Measurements from ENCODE around the gene PSMB11.
"Not testable (repeated sequence)": the region's sequence is repeated elsewhere in the genome, so short reads cannot be mapped to it uniquely, and the experiment has no call there.

The PSMB11 gene, protein sequence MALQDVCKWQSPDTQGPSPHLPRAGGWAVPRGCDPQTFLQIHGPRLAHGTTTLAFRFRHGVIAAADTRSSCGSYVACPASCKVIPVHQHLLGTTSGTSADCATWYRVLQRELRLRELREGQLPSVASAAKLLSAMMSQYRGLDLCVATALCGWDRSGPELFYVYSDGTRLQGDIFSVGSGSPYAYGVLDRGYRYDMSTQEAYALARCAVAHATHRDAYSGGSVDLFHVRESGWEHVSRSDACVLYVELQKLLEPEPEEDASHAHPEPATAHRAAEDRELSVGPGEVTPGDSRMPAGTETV

GRCh38 chr14:23042162-23042965, at the start of gene PSMB11:
Gene PSMB11, plus strand, starts transcription at chr14:23042212. Its CDS starts 14 bp downstream, at chr14:23042226.
- no peak for DNase-seq

- DNase-seq, result no peak
These were observed 48.5 kb upstream of the PSMB11 start for GRCh38 chr14:22993517-22993916.

DNA sequence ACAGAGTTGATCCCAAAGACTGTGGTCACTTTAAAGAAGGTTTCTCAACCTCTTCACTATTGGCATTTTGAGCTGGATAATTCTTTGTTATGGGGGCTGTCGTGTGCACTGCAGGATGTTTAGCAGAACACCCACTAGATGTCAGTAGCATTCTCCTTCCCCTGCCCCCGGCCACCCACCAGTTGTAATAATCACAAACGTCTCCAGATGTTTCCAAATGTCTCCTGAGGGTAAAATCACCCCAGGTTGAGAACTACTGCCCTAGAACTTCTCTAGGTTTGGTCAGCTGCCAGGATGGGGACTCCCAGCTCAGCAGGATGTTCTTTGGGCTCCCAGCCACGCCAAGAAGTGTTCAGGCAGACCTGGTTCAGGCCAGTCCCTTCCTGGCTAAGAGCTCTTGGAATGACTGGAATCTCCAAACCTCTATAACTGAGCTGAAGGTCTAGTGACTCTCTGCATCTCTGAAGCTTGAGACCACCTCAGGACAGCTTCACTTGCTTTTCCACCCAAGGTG, 47.2 kb upstream of the PSMB11 start:
- DNase-seq, result peak in 1 of 2 donors; percentile 47

DNA sequence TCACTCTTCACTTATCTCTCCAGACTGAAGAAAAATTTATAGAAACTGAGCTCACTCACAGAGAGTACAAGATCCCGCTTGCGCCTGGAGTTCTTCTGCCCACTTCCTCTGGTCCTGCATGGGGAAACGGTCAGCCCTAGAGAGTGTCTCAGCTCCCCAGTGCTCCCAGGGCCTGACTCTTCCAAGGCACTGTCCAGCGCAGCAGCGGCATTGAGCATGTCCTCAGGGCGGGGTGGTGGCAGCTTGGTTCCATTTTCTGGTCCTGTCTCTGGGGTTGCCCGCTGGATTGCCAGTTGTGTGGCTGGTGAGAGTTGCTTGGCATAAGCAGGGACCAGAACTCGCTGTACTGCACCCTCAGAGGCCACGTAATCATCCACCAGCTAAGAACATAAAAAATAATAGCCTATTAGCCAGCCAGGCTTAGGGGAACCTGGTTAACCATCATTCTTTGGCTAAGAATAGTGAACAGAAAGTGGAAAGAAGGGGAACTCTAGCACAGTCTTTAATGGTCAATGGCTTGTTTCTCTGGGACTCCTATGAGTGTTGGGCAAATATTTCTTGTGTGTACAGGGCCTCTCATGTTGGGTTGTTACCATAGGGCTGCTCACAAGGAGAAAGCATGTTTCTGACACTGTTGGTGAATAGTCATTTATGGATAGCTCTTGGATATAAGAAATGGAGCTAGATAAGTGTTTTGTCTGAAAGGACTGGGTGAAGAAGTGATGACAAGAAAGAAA, 46.0 kb upstream of the PSMB11 start:
- no peak for DNase-seq

DNA sequence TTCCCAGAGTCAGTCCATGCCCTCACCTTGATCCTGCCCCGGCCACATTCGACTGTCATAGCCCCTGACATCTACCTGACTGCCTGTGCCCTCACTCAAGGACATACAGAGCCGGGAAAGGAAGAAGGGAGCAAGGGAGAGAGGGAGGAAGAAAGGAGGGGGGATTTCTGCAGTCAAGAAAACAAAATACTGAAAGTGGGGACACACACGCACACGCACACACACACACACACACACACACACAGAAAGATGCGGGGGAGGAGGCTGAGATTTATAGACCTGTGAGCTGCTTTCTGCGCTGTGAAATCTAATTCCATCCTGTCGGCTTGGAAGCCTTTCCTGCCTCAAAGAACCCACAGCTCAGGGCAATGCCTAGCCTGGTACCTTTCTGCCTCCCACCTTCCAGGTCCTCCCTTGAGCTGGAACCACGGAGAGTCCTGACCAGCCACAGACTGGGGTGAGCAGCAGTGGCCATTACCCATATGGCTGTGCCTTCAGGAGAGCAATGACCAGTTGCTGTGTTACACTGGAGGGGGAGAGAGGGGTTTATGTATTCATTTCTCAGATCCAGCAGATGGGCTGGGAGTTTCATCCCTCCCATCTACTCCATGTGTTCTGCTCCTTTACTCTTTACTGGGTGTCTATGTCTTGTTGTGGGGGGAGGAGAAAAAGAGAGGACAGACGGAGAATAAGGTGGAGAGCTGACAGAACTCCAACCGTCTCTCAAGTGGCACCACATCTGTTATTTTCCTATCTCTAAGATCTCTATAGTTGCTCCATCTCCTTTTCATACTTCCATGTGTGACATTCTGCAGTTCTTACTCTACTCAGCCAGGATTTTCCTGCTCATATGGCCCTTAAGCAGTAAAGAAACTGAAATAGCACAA, 45.0 kb upstream of the PSMB11 start:
- no peak for DNase-seq

DNA sequence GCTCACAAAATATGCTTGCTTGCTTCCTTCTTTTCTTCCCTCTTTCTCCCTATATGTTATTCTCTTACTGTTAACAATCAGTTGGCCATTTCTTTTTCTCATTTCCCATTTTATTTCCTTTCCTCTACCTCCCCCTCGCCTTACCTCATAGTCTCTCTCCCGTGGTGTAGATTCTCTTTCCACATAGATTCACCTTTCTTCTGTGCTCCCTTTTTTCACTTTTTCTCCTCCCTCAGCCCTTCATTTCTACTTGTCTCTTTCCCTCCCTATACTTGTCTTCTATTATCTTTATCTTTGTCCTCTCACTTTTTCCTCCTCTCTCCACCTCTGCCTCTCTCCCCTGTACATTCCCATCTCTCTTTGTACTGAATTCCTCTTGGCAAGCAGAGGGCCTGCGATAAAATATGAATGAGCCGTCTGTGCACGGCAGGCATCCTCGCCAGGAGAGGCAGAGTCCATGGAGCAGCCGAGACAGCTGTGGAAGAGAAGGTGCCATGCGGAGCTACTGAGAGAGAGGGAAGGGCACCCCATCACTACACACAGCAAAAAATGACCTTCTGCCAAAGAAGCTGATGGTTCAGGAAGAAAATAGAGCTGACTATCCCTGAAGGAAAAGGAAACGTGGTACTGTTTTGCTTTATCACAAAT, 44.2 kb upstream of the PSMB11 start:
- DNase-seq, result no peak

DNA sequence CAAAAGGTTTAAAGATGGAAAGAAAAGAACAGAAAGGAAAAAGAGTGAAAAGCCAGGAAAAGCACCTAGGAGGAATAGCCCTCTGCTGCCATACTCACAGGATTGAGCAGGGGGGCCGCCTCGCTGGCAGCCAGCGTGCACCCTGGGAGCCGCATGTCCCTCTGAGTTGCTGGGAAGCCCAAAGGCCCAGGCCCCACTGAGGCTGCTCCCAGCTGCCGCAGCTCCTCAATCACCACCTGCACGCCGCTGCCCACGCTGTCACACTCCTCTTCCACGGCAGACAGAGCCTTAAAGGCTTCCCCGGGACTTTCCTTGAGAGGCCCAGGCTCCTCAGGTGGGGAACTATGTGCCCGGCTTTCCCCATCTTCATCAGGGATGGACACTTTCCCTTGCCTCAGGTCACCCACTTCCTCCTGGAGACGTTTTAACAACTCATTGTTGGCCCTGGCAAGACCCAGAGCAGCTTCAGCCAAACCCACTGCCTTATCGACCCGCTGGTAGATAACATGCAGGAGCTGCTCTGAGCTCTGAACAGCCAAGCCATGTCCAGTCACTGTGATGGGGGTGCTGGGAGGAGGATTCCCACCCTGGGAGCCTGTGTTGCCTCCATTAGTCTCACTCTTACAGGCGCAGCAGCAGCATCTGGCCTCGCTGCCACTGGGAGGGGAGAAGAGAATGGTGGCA, 43.5 kb upstream of the PSMB11 start:
- no peak for DNase-seq

DNA sequence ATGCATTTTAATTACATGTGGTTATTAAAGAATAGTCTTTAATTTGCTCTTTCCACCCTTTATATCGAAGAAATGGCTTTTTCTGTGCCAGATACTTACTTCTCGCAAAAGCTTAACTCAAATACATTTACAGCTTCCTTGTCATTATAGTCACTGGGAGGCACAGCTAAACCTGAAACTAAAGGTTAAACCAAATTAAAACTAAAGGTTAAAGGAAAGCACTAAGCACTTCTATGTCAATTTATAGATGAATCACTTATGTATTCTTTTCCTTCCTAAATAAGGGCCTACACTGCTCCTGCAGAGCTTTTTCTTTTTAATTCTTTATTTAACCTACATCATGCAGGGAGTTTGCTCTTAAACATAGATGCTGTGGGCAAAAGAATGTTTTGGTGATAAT, 41.2 kb upstream of the PSMB11 start:
- no peak for DNase-seq

DNA sequence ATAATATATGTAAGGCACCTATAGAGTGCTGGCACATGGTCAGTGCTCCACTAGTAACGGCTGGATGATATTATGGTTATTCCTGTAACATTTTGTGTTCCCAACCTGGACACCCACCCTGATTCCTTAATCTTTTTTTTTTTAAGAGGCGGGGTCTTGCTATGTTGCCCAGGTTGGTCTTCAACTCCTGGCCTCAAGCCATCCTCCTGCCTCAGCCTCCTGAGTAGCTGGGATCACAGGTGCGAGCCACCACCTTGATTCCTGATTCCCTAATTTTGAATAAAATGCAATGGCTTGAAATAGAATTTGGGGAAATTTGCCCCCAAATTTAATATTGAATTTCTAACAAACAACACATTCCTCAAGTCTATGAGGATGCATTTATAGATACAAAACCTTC, 39.4 kb upstream of the PSMB11 start:
- no peak for DNase-seq

DNA sequence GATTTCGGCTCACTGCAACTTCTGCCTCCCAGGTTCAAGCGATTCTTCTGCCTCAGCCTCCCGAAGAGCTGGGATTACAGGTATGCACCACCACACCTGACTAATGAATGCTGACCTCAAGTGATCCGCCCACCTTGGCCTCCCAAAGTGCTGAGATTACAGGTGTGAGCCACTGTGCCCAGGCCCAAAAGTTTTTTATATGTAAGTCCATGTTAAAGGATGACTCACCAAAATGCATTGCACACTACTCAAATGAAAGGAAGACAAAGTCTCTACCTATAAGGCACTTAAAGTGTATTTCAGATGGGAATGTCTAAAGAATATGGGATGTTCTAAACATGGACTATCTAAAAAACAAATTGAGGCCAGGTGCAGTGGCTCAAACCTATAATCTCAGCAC, 37.7 kb upstream of the PSMB11 start:
- DNase-seq, result not testable (repeated sequence)

- no peak for DNase-seq
These were observed 36.4 kb upstream of the PSMB11 start for GRCh38 chr14:23005451-23006187.

GRCh38 chr14:23006188-23006534, 35.9 kb upstream of the PSMB11 start:
- DNase-seq, result no peak

DNA sequence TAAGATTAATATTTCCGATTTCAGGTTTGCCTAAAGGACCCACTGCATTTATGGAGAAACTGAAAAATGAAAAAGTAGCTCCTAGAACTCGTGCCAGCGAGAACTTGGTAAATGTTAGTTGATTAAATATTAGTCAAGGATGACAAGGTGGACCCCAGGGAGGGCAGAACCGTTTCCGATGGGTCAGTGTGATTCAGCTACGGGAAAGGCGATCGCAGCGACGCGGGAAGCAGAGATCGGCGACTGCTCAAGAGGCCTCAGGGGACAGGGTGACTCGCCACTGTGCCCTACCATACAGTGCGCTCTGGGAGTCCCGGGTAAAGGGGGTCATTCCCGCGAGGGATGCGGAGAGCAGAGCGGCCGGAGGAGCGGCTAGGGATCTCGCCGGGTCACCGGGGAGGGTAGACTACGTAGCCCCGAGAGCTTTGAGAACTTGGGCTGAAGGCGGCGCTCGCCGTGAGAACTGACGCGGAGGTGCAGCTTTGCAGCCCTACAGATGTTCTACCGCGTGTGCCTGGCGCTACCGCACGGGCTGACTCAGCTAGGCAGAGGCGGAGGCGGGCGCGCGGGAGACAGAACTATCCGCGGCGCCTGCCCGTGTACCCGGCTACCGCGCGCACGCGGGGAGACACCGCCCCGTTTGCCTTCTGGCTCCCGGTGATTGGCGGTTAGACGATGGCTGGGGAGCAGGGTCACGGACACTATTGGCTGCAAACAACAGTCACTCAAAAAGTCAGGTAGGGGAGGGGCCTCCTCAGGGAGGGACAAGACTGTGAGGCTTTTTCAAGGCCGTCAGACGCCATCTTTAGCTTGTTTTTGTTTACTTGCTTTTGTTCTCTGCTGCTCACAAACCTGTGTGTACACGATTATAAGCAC, 35.2 kb upstream of the PSMB11 start:
- DNase-seq, result peak; percentile 98 to 99

GRCh38 chr14:23008831-23009230, 33.2 kb upstream of the PSMB11 start:
- DNase-seq, result no peak

GRCh38 chr14:23009483-23009938, 32.5 kb upstream of the PSMB11 start:
- DNase-seq, result no peak

DNA sequence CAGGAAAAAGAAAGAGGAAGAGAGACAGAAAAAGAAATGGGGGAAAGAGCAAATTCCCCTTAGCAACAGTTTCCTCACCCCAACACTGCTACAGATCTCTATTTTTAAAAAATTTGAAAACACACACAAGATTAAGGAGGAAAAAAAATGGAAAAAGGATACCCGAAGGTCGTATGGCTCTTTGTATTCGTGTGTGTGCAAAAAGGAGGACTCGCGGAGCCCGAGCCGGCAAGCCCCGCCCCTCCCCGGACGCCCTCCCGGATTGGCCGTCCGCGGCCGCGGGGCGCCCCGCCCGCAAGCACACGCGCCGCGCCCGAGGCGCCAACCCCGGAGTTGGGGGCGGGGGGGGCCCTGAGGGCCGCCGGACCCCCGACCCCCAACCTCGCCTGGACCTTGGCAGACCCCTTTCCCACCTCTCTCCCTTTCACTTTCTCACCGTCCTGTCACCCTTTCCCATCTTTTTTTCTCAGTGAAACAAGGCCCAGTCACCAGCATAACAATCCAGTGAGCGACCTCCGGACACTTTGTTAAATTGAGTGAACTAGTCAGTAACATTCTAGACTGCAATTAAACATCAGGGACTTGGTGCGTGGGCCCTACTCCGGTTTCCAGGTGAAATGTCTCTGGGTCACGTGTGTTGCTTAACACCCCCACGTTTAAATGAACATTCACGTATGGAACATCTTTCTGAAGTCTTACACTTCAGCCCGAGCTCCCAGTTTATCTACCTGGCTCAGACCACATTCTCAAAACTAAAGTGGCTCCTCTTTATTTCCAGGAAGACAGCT, 31.9 kb upstream of the PSMB11 start, which contains the start of gene C14orf93:
Gene C14orf93, minus strand, starts transcription at position 205 of the 788 bp plus-strand sequence. CDS start 11,120 bp downstream, outside the sequence.
- DNase-seq, result peak; percentile 74 to 82

DNA sequence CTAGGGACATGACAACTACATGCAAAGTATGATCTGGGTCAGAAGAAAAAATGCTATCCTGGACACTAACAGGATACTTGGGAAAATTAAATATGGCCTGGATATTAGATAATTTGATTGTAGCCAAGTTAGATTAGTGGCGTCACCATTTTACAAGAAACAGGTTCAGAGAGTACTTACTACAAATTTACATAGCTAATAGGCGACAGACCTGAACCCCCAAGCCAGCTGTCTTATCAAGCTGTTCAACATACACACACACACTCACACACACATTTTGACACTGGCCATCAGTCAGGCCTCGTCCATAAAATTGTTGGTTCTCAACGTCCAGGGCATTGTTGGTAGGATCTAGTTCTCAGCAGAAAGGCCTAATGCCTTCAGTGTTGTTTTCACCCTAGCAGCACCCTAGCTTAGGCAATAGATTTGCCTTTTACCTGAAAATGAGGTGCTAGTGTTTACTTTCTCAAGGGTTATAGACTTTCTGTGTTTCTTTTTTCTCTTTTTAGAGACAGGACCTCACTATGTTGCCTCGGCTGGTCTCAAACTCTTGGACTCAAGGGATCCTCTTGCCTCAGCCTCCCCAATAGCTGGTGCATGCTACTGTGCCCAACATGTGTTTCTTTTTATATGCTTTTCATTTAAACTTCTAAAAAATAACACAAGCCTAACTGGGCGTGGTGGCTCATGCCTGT, 28.8 kb upstream of the PSMB11 start:
- DNase-seq, result no peak

- not testable (repeated sequence) for DNase-seq
These were observed 28.3 kb upstream of the PSMB11 start for GRCh38 chr14:23013749-23014054.

Data from CD4-positive, alpha-beta T cell treated with Interferon alpha-2 for 1 hour (primary cell).